GM11168 (cell line): ENCODE data around the gene ZC3H12D.
"Not testable (repeated sequence)": the region's sequence is repeated elsewhere in the genome, so short reads cannot be mapped to it uniquely, and the experiment has no call there.

Source experiments
- in situ Hi-C: fragments of 300-500 bp; cut with MboI; formaldehyde crosslinking; loops from one replicate; pipeline ENCODE4 v1.12.0; 2022; ENCODE audit warnings: low sequenced_read_pairs; ENCODE audit not compliant: unreplicated experiment

The ZC3H12D gene

DNA sequence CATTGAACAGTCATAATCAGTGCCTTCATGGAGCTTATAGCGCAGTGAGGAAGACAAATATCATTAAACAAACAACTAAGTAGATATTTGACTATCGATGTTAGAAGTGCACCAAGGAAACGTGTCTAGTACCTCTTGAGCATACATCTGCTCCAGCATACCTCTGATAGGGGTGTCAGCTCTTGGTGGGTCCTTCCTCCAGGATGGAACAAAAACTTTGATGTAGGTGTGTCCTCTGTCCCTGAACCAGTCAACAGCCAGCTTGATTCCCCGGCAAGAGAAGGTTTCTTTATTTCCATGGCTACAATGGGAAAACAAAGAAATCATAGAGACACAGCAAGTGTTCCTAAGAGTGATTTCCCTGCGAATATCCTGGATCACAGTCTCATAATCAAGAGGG, 23.1 kb downstream of the ZC3H12D start:
- in situ Hi-C loops: no loop called here

DNA sequence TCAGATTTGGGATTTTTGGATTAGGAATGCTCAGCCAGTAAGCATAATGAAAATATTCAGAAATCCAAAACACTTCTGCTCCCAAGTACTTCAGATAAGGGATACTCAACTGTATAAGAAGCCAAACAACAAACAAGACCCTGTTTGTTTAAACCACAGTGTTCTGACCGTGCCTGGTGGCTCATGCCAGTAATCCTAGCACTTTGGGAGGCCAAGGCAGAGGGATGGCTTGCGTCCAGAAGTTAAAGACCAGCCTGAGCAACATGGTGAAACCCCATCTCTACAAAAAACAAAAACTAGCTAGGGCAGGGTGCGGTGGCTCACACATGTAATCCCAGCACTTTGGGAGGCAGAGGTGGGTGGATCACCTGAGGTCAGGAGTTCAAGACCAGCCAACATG, 24.6 kb downstream of the ZC3H12D start:
- in situ Hi-C loops: not testable (repeated sequence)

DNA sequence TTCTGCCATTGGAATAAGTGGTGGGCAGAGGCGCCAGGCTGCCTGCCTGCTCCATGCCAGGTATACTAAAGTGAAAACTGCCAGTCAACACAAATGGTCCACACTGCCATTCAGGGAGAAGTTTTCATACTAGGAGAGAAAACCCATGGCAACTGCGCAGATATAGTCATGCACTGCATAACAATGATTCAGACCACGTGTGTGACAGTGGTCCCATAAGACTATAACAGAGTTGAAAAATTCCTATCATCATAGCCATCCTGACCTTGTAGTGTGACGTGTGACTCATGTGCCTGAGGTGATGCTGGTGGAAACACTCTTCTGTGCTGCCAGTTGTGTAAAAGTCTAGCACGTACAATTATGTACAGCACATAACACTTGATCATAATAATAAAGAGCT, 25.1 kb downstream of the ZC3H12D start:
- in situ Hi-C loops: no loop called here

DNA sequence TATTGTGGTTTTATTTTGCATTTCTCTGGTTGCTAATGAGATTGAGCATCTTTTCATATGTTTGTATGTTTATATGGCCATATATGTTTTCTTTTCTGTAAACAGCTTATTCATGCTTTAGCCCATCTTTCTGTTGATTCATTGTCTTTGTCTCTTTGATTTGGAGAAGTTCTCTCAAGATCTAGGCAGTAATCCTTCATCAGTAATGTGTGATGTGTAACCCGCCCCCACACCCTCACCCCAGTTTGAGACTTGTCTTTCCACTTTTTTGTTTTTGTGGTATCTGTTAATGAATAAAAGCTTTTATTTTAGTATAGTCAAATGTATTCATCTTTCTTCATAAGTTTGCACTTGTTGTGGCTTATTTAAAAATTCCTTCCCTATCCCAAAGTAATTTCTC, 26.0 kb downstream of the ZC3H12D start:
- in situ Hi-C loops: no loop called here

DNA sequence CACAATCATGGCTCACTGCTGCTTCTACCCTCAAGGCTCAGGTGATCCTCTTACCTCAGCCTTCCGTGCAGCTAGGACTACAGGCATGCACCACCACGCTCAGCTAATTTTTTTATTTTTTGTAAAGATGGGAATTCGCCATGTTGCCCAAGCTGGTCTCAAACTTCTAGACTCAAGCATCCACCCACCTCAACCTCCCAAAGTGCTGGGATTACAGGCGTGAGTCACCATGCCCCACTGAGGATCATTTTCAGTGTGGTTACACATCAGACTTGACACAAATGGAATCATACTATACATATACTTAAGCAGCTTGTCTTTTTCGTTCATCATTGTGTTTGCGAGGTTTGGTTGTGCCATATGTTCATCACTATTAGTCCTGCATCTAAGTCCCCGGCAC, 26.6 kb downstream of the ZC3H12D start:
- in situ Hi-C loops: no loop called here

DNA sequence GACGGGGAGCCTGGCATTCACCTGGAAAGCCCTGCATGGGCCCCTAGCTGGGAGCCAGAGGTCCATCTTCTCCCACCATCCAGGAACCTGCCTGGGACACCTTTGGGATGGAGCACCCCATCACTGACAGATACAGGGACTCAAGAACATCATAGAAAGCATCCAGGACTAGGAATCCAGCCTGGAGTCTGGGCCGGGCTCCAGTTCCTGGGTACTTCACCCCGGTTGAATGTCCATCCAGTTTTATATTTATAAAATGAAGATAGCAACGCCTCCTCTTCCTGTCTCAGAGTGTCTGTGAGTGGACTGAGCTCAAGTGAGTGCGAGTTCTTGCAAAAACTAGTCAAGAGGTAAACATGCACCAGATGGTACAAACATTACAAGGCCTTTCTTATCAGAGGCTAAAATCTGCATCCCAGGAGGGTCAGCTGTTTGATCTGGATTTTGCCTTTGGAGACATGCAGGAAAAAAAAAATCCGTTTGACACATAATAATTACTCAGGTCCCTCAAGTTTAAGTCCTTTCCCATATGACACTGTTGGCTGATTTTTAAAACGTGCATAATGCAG, 27.4 kb downstream of the ZC3H12D start:
- in situ Hi-C loops: no loop called here

DNA sequence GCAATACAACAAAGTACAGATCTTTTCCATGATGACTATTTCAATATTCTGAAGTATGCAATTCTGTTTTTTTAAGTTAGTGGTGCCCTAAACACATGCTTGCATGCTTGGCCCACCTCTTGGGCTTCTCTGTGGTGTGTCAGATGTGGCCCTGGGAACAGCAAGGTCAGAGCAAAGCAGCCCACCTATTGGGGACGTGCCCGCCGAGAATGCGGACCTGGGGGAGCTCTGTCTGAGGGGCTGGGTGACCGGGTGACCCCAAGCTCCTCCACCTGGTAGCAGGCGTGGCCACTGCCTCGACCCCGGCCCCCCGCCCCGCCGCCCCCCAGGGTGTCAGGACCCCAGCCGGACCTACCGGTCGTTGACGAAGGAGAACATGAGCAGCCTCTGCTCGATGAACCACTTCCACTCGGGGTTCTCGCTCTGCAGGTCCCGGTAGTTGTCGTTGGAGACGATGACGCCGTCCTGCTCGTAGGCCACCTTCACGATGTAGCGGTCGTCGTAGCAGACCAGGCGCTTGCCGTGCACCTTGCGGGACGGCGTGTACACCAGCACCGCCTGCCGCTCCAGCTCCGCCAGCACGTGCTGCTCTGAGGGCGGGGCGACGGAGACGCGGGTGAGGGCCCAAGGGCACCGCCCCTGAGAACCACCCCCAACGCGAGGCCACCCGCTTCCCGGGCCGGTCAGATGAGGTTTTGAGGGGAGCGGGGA, 28.3 kb downstream of the ZC3H12D start:
- in situ Hi-C loops: no loop called here

DNA sequence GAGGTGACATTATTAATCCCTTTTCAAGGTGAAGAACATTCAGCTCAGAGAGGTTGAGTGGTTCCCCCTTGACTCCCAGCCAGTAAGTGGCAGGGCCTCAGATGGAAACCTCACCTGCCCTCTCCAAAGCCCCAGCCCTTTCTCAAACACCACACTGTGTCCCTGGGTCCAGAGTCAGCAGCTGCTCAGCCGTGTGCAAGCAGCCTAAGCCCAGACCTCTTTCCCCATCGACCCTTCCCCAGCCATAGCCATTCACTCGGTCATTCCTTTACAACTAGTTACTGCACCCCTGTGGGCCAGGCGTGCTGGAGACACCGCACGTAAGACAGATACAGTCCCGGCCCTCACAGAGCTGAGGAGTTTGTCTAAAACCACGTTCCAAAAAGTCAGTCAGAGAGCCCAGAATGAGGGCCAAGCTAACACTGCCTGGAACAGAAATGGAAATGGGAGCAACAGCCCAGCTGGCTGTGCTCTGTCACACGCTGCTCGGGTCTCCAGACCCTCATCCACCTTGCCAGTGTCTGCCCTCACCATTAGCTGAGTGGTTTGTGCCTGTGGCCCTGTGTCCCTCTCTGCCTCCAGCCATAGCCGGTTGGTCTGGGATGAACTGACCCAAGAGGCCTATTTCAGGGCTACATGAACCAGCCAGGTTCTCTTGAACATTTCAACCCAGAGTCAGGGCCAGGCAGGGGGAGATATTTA, 29.6 kb downstream of the ZC3H12D start:
- in situ Hi-C loops: no loop called here

DNA sequence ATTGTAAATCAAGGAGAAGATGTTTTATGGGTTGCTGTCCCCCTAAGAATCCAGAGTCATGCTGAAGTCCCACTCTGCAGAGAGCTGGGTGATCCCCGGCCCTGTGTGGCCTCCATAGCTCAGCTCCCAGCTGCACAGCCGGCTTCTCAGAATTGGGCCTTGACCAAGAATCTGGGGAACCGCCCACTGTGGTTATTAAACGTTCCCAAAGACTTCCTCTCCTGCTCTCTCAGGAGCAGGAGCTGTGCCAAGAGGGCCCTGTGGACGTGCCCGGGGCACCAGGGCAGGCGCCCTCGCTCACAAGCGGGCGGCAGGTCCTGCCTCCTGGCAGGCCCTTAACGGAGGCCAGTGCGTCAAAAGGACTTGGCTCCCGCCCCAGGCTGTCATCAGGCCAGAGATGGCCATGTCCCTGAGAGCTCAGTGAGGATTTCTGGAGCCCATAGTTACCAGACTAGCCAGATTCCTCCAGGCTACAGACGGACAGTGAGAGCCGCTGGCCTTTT, 30.4 kb downstream of the ZC3H12D start:
- in situ Hi-C loops: no loop called here

DNA sequence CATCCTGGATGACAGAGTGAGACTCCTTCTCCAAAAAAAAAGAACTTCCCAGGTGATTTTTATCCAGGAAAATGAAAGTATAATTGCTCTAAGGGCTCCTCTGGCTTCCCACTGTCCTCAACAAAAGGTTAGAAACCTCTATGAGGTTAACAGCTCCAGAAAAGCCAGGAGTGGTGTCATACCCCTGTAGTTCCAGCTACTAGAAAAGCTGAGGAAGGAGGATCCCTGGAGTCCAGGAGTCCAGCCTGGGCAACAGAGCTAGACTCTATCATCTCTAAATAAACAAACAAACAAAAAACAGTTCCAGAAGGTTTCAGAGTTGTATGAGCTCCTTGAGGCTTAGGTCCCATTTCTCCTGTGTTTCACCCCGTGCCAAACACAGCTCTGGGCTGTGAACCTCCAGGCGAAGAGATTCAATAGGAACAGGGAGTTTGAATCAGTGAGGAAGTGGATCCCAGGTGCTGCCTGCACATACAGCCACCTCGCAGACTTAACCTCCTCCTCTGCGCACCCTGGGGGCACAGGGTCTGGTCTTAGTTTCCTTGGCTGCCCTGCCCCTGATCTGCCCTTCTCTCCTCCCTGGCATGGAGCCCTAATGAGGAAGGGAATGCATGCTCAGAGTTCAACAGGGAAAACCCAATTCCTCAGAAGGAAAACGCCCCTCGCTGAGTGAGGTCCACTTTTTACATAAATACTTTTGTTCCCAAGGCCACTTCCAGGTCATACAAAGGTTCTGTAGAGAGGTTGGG, 31.0 kb downstream of the ZC3H12D start:
- in situ Hi-C loops: no loop called here

DNA sequence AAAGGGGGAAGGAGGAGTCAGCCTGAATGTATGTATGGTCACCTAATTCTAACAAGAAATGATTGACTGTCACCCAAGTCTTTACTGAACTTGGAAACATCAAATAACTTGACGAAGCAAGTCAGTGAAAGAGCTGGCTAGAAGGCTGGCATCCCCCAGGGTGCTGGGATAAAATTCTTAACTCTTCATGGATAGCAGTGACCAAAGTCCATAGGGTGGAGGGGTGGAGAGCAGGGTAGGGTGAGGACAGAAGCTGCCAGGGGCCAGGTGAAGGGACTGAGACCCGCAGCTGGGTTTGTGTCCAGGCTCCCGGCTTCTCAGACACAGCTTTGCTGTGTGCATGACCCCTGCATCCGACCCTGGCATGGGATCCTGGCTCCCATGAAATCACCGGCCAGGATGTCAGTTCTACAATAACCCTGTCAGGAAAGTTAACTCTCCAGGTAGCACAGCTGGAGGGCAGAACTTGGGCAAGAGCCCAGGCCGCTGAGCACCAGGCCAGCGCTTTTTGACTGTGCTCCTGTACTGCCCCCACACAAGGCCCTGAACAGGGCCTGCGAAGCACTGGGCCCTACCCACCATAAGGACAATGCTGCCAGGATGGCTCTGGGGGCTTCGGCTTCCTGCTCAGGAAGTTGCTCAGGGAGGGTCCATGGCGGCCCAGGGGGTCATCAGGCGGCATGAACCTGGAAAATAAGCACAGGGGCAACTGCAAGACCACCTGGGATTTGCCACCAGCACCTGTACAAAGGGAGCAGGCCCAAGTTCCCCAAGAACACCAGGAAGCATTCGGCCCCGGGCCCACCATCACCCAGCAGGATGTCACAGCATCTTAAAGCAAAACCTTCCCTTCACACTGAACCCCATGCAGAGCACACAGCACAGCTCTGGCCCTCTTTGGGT, 32.5 kb downstream of the ZC3H12D start:
- in situ Hi-C loops: no loop called here

DNA sequence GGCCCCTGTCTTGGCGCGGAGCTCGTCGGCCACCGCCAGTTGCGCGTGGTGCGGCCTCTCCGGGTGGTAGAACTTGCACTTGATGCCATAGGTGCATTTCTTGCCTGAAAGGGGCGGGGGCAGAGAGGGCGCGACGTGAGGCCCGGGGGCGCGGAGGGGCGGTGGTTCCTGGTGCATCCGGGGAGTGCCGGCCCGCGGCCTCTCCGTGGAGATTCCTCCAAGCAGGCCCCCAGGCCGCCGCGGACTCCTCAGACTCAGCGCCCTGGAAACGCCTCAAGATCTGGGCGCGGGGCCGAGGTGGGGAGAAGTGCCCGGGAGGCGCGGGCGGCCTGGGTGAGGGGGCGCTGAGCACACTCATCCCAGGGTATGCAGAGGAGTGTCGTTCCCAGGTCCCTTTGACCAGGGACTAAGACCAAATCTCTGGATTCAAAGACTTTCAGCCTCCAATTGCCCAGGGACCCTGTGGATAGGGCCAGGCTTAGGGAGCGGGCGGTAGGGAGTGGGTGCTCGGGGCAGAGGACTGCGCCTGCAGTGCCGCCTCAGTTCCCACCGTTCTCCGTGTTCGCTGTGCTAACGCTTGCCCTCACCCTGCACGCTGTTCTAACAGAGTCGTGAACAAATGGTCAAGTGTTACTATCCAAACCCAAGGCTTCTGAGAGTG, 33.3 kb downstream of the ZC3H12D start:
- in situ Hi-C loops: no loop called here

DNA sequence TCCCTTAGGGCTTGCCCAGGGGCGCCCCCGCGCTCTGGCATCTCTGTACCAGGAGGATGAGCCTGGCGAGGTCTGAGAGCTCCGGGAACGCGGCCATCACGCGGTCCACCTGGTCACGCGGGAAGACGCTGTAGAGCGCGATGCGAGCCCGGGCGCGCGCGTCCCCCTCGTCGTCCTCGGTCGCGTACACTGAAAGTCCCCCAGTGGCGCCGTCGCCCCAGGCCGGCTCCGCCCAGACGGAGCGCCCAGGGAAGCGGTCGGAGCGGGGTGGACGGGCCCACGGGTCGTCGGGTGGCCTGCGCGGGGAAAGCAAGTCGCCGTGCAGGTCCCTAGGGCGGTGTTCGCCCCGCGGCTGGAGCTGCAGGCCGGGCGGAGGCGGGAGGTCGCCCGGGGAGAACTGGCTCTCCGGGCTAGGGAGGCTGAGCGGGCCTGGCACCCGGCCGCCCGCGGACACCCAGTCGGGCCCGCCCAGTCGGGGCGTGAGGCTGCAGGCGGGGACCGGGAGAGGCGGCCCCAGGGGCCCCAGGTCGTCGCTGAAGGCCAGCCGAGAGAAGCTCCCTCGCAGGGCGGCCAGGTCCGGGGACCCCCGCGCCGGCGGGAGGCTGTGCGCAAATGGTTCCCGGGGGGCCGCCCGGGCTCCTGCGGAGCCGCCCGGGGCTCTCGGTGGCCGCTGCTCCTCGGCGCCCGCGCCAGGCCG, 34.0 kb downstream of the ZC3H12D start:
- in situ Hi-C loops: no loop called here

DNA sequence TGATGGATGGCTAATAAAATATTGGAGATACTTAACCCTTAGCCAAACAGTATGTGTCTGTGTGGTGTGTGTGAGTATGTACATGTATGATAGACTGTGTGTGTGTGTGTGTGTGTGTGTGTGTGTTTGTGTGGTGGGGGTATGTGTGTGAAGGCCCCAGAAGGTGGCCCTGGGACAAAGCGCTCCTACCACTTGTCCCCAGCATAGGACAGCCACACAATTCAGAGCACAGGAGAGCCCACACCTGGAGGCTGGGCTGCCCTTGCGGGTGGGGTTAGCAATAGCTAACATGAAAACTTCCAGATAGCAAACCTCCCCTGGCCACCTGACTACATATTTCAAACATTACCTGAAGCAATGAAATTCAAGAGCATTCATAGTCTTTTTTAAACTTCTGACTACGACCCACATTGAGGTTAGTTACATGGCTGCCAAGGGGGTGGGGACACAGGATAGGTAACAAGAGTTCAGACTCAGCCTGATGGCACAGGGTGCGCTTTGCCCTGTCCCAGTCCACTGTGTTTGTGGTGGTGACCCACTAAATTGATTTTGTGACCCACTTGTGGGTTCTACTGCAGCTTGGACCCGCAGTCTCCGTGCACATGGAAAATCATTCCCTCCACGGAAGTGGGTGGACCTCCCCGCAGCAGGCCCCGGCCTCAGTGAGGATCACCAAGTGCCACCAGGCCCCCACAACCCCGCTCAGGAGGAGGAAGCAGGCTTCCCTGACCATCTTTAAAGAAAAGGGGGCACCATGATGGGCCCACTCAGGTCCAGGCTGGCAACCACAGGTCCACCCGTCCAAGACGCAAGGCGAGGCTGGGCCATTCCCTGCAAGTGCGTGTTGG, 34.8 kb downstream of the ZC3H12D start:
- in situ Hi-C loops: no loop called here

DNA sequence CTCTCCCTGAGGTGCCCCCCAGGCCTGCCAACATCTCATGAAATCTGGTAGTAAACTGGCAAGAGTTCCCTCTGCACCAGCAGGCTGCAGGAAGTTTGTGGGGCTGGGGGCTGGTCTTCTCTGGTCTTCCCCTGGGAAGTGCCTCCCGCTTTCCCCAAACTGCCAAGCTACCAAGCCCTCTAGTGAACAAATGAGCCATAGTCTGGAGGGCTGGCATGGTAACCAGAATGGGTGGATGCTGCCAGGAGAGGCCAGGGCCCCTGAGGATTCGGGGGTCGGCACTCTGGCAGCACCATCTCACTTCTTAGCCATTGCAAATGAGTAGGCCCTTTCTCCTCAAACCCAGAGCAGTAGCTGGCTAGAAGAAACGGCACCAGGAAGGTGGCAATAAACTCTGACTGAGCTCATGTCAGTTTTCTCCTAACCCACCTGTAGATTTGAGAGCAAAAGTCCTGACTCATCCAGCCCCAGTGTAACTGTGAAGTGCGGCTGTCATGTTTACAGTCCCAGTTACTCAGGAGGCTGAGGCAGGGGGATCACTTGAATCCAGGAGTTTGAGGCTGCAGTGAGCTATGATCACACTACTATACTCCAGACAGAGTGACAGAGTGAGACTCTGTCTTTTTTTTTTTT, 35.9 kb downstream of the ZC3H12D start:
- in situ Hi-C loops: no loop called here

DNA sequence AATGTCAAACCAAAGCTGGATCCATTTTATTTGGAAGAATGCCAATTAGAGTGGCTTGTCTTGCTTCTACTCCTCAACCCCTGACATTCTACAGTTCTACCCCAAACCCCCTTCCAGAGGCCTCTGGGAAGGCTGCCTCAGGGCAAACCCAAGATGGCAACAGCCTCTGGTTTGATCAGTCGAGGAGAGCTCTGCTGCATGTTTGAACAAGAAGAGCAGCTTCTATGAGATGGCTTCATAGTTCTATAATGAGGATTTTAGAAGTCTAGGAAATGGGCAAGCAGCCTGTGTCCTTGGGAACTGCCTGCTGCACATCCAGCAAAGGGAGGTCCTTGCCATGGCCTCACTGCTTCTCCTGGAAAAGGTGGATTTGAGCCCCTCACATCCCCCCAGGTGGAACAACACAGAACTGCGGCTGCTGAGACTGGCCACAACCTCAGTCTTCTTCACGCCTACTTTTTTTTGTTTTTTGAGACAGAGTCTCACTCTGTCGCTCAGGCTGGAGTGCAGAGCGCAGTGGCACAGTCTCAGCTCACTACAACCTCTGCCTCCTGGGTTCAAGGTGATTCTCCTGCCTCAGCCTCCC, 37.9 kb downstream of the ZC3H12D start:
- in situ Hi-C loops: no loop called here

DNA sequence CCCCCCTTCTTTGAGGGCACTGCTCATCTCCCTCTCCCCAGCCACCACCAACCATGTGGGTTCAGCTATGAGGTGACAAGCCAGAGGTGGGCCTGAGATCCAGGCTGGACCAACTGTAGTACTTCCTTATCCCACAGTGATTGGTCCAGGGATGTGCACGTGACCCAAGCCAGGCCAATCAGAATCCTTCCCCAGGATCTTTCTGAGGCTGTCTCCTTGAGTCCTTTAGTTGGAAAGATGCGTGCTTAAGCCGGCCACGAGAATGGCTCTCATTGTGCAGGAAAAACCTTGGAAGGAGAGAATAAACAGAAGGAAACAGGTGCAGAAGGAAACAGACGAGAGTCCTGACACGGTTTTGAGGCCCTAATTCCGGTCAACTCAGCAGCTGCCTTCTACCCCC, 39.2 kb downstream of the ZC3H12D start:
- in situ Hi-C loops: no loop called here
